ENCODE data around the gene DOCK7. TPM values are rescaled to one million over a fixed set of nuclear protein-coding genes. Genes with fewer than 3 reads are reported as not detected.

DOCK7 gene
- total RNA-seq, 1 donor from 2014 or later = 73.1 TPM

- peaks cover 36% of the 10 kb centered on the region for H3K36me3 Mint-ChIP-seq (ENCODE audit: insufficient read depth)
- TF ChIP-seq CTCF (IDR thresholded peaks at IDR 0.05; ENCODE audit: unreplicated experiment) = no peak
- H3K27ac Mint-ChIP-seq = no peak overlapping the region
- DNase-seq (ENCODE audit: low spot score, unreplicated experiment) = no peak
- no peak overlapping the region for H3K4me3 Mint-ChIP-seq (ENCODE audit: low read depth)
- no peaks in the 10 kb centered on the region for H3K9me3 Mint-ChIP-seq (ENCODE audit: low read depth)
- H3K4me1 Mint-ChIP-seq (ENCODE audit: low read depth) = peaks cover 3% of the 10 kb centered on the region
- H3K27me3 Mint-ChIP-seq = no peaks in the 10 kb centered on the region
Measured at GRCh38 chr1:62493656-62494055, 194.5 kb downstream of the DOCK7 start.

GRCh38 chr1:62492521-62492920 lies 195.7 kb downstream of the DOCK7 start:
- H3K36me3 Mint-ChIP-seq (ENCODE audit: insufficient read depth) = peaks cover 33% of the 10 kb centered on the region
- peaks cover 4% of the 10 kb centered on the region for H3K4me1 Mint-ChIP-seq (ENCODE audit: low read depth)
- TF ChIP-seq CTCF (IDR thresholded peaks at IDR 0.05; ENCODE audit: unreplicated experiment) = no peak
- H3K4me3 Mint-ChIP-seq (ENCODE audit: low read depth) = no peak overlapping the region
- DNase-seq (ENCODE audit: low spot score, unreplicated experiment) = no peak
- no peaks in the 10 kb centered on the region for H3K27me3 Mint-ChIP-seq
- H3K27ac Mint-ChIP-seq = no peak overlapping the region
- H3K9me3 Mint-ChIP-seq (ENCODE audit: low read depth) = no peaks in the 10 kb centered on the region

GRCh38 chr1:62487956-62488355 lies 200.2 kb downstream of the DOCK7 start:
- peaks cover 34% of the 10 kb centered on the region for H3K36me3 Mint-ChIP-seq (ENCODE audit: insufficient read depth)
- no peak overlapping the region for H3K27ac Mint-ChIP-seq
- H3K9me3 Mint-ChIP-seq (ENCODE audit: low read depth) = no peaks in the 10 kb centered on the region
- peaks cover 5% of the 10 kb centered on the region for H3K4me1 Mint-ChIP-seq (ENCODE audit: low read depth)
- H3K4me3 Mint-ChIP-seq (ENCODE audit: low read depth) = no peak overlapping the region
- DNase-seq (ENCODE audit: low spot score, unreplicated experiment) = no peak
- no peaks in the 10 kb centered on the region for H3K27me3 Mint-ChIP-seq
- no peak for TF ChIP-seq CTCF (IDR thresholded peaks at IDR 0.05; ENCODE audit: unreplicated experiment)

- H3K4me3 Mint-ChIP-seq (ENCODE audit: low read depth) = no peak overlapping the region
- H3K27me3 Mint-ChIP-seq = no peaks in the 10 kb centered on the region
- peaks cover 3% of the 10 kb centered on the region for H3K4me1 Mint-ChIP-seq (ENCODE audit: low read depth)
- TF ChIP-seq CTCF (IDR thresholded peaks at IDR 0.05; ENCODE audit: unreplicated experiment) = no peak
- no peak overlapping the region for H3K27ac Mint-ChIP-seq
- DNase-seq (ENCODE audit: low spot score, unreplicated experiment) = no peak
- H3K36me3 Mint-ChIP-seq (ENCODE audit: insufficient read depth) = peaks cover 30% of the 10 kb centered on the region
- no peaks in the 10 kb centered on the region for H3K9me3 Mint-ChIP-seq (ENCODE audit: low read depth)
Measured at GRCh38 chr1:62484824-62485468, 203.2 kb downstream of the DOCK7 start.

GRCh38 chr1:62481681-62482080 lies 206.5 kb downstream of the DOCK7 start:
- Mint-ChIP-seq H3K36me3 (ENCODE audit: insufficient read depth) (peaks cover 27% of the 10 kb centered on the region), H3K27me3 (no peaks in the 10 kb centered on the region), H3K4me3 (ENCODE audit: low read depth) (no peak overlapping the region), H3K9me3 (ENCODE audit: low read depth) (no peaks in the 10 kb centered on the region), H3K27ac (no peak overlapping the region), H3K4me1 (ENCODE audit: low read depth) (peaks cover 1% of the 10 kb centered on the region)
- TF ChIP-seq CTCF (IDR thresholded peaks at IDR 0.05; ENCODE audit: unreplicated experiment) = no peak
- DNase-seq (ENCODE audit: low spot score, unreplicated experiment) = no peak
